PC-3 (cell line): ENCODE results near the gene SLC13A3.

Experiments used
- CTCF ChIP-seq: fragments of 300-600 bp; sonication (generic); conservative IDR thresholded peaks from 2 replicates; pipeline ENCODE4 v1.5.1; 2017; ENCODE audit warnings: antibody characterized with exemption, low read depth, mild to moderate bottlenecking, low read length
- EZH2 ChIP-seq: fragments of 300-600 bp; sonication (generic); IDR thresholded peaks from one replicate; pipeline ENCODE4 v1.6.1; 2017; ENCODE audit warnings: antibody characterized with exemption, mild to moderate bottlenecking, low read length; ENCODE audit not compliant: unreplicated experiment

GRCh38 chr20:46558511-46558959 is 92.7 kb downstream of the SLC13A3 start:
- TF ChIP-seq CTCF (no peak), EZH2 (no peak)
